Mucosa of descending colon (tissue), 3 donors: ENCODE results near the gene ST8SIA5. TPM values are rescaled to one million over a fixed set of nuclear protein-coding genes. Genes with fewer than 3 reads are reported as not detected.
"Not testable (repeated sequence)": the region's sequence is repeated elsewhere in the genome, so short reads cannot be mapped to it uniquely, and the experiment has no call there.

Experiments
- ATAC-seq: fragments of 200-7000 bp; cut with Tn5 transposase; one replicate; pipeline ENCODE4 v1.9.1; 2020; ENCODE audit warnings: mild to moderate bottlenecking, moderate library complexity
- DNase-seq, 3 donors: peaks; one replicate each; pipeline ENCODE4 v3.0.0-alpha.2; 2020
- H3K36me3 ChIP-seq: fragments of 200-600 bp; one replicate; pipeline ENCODE4 v1.8.0; 2021; ENCODE audit warnings: low read depth, mild to moderate bottlenecking
- H3K4me1 ChIP-seq: fragments of 200-600 bp; one replicate; pipeline ENCODE4 v1.8.0; 2021; ENCODE audit warnings: low read depth, mild to moderate bottlenecking
- H3K4me3 ChIP-seq: fragments of 200-600 bp; one replicate; pipeline ENCODE4 v1.8.0; 2021; ENCODE audit warnings: mild to moderate bottlenecking
- H3K9me3 ChIP-seq: fragments of 200-600 bp; one replicate; pipeline ENCODE4 v1.8.0; 2021; ENCODE audit warnings: mild to moderate bottlenecking
- CTCF ChIP-seq: fragments of 200-600 bp; IDR thresholded peaks from one replicate; pipeline ENCODE4 v1.8.0; 2022; ENCODE audit warnings: antibody characterized with exemption, mild to moderate bottlenecking
- intact Hi-C, 2 donors: fragments of 100-400 bp; cut with DNase I in 1 of 2; cut with micrococcal nuclease in 1 of 2; formaldehyde crosslinking; loops; one replicate each; pipeline versions ENCODE4 v1.11.0 to v1.11.1; 2022; cut with DNase I, micrococcal nuclease
- long read RNA-seq, 2 donors: library from polyadenylated mRNA; unstranded; transcript quantifications; one replicate each; pipeline ENCODE4 v2.0.0, GENCODE V29; 2019 to 2021
- total RNA-seq, 3 donors: library from RNA; stranded (reverse); fragmentation: NEBNext Ultra II Directional in 2 of 3; extraction: Animal tissue kit (Norgen Biotek cat#: 25700) in 2 of 3; gene quantifications; one replicate each; pipeline versions ENCODE4 v1.2.1 to v1.2.4, GENCODE V29; 2021 to 2023
- donor health status: DM: no; HTN: no; CAD: no; lungs with moderate emphysema.
- donor health status: DM: no; HTN: no; CAD: no.
- donor health status: DM: no; HTN: yes; CAD: no.

The ST8SIA5 gene
- under 1 TPM; 0.20 to 0.66 (median 0.24) TPM for total RNA-seq
- long read RNA-seq, donor 1: 0 reads
- long read RNA-seq, donor 2: 0 reads

GRCh38 chr18:46756559-46757201 is at the start of gene ST8SIA5:
ST8SIA5 (minus strand) TSS chr18:46757053; CDS start chr18:46756508, 545 bp downstream.
- H3K9me3 ChIP-seq: no peaks in the 10 kb centered on the region
- DNase-seq (no peak), ATAC-seq (no peak)
- no peak for TF ChIP-seq CTCF
- H3K4me3 ChIP-seq: no peak within 1 kb of the TSS
- H3K4me1 ChIP-seq: peaks cover 11% of the 10 kb centered on the region
- intact Hi-C loops: no loop called here
- H3K36me3 ChIP-seq: no peaks in the 10 kb centered on the region

- H3K36me3 ChIP-seq, DNase-seq, H3K4me1 ChIP-seq, H3K4me3 ChIP-seq, H3K9me3 ChIP-seq, ATAC-seq, intact Hi-C loops: not testable (repeated sequence)
These were observed 39.1 kb upstream of the ST8SIA5 start for GRCh38 chr18:46795945-46796344.

- intact Hi-C loops: no loop called here
- no peak for DNase-seq
- H3K9me3 ChIP-seq: no peaks in the 10 kb centered on the region
- no peak for TF ChIP-seq CTCF
- ATAC-seq: no peak
- no peak overlapping the region for H3K4me3 ChIP-seq
- no peaks in the 10 kb centered on the region for H3K4me1 ChIP-seq
- no peaks in the 10 kb centered on the region for H3K36me3 ChIP-seq
These were observed 37.8 kb upstream of the ST8SIA5 start for GRCh38 chr18:46794607-46795006.

GRCh38 chr18:46793565-46793964 is 36.7 kb upstream of the ST8SIA5 start:
- DNase-seq: no peak
- ATAC-seq: peak; percentile 11
- Histone ChIP-seq H3K4me1 (no peaks in the 10 kb centered on the region), H3K4me3 (no peak overlapping the region), H3K36me3 (no peaks in the 10 kb centered on the region), H3K9me3 (no peaks in the 10 kb centered on the region)
- no peak for TF ChIP-seq CTCF
- intact Hi-C loops: no loop called here

GRCh38 chr18:46789088-46789487 is 32.2 kb upstream of the ST8SIA5 start:
- H3K4me1 ChIP-seq: no peaks in the 10 kb centered on the region
- no peaks in the 10 kb centered on the region for H3K36me3 ChIP-seq
- TF ChIP-seq CTCF: no peak
- no peak overlapping the region for H3K4me3 ChIP-seq
- intact Hi-C loops: no loop called here
- no peak for ATAC-seq
- H3K9me3 ChIP-seq: no peaks in the 10 kb centered on the region
- no peak for DNase-seq

GRCh38 chr18:46787674-46788073 is 30.8 kb upstream of the ST8SIA5 start:
- H3K9me3 ChIP-seq: no peaks in the 10 kb centered on the region
- no peak overlapping the region for H3K4me3 ChIP-seq
- H3K36me3 ChIP-seq: no peaks in the 10 kb centered on the region
- no peak for TF ChIP-seq CTCF
- intact Hi-C loops: no loop called here
- no peaks in the 10 kb centered on the region for H3K4me1 ChIP-seq
- ATAC-seq (no peak), DNase-seq (no peak)
